A549 (cell line): ENCODE measurements around the gene PTCD1. TPM values are rescaled to one million over a fixed set of nuclear protein-coding genes. Genes with fewer than 3 reads are reported as not detected.
"Not testable (repeated sequence)": the region's sequence is repeated elsewhere in the genome, so short reads cannot be mapped to it uniquely, and the experiment has no call there.

Experiments
- ATAC-seq, 2 experiments: fragments of 200-7000 bp in 1 of 2; fragments of >200 bp in 1 of 2; cut with Nextera tagmentation in 1 of 2; cut with Tn5 transposase in 1 of 2; 3 replicates each; pipeline versions ENCODE4 v1.8.0 to v1.9.1; 2018 to 2020; ENCODE audit warnings: mild to moderate bottlenecking in 1 of 2, moderate library complexity in 1 of 2
- CTCF ChIA-PET: fragments of 300-600 bp; sonication (Branson Sonifier 250); formaldehyde crosslinking; extraction: SDS; loops from one replicate; lab custom pipeline; 2021; ENCODE audit warnings: antibody characterized with exemption, inconsistent platforms; lab: Yijun Ruan, JAX
- POLR2A ChIA-PET: fragments of 350-600 bp; formaldehyde crosslinking; extraction: SDS; loops from one replicate; lab custom pipeline; 2021; ENCODE audit warnings: antibody characterized with exemption, inconsistent platforms; lab: Yijun Ruan, JAX
- DNase-seq, 2 experiments: peaks; one replicate each; pipeline versions ENCODE4 v3.0.0 to v3.0.0-alpha.2; 2011 to 2016; ENCODE audit warnings: low read depth in 1 of 2, low spot score in 1 of 2
- FAIRE-seq: peaks from 2 replicates; lab custom pipeline; 2011; peaks lifted over from hg19 to GRCh38; lab: Jason Lieb, UNC
- H3K27ac ChIP-seq, 2 experiments: fragments of >200 bp; sonication (Bioruptor Twin); formaldehyde crosslinking; 3 replicates each; pipeline ENCODE4 v1.5.1; 2016 to 2017
- H3K4me1 ChIP-seq: fragments of >200 bp; sonication (Bioruptor Twin); formaldehyde crosslinking; 3 replicates; pipeline ENCODE4 v1.6.1; 2016
- H3K4me2 ChIP-seq: fragments of >200 bp; sonication (Bioruptor Twin); formaldehyde crosslinking; 3 replicates; pipeline ENCODE4 v1.6.1; 2016
- H3K4me3 ChIP-seq: fragments of >200 bp; sonication (Bioruptor Twin); formaldehyde crosslinking; 3 replicates; pipeline ENCODE4 v1.5.1; 2016
- H3K9me3 ChIP-seq: fragments of >200 bp; sonication (Bioruptor Twin); formaldehyde crosslinking; 3 replicates; pipeline ENCODE4 v1.6.1; 2016
- ATOH8 ChIP-seq: fragments of 250-450 bp; sonication (Bioruptor Pico); IDR thresholded peaks from 2 replicates; pipeline ENCODE4 v1.5.0; 2020; ENCODE audit warnings: low read depth, mild to moderate bottlenecking, moderate library complexity
- CEBPB ChIP-seq, 2 experiments: fragments of >200 bp in 1 of 2; sonication (Bioruptor Twin) in 1 of 2; formaldehyde crosslinking in 1 of 2; IDR thresholded peaks; 2 replicates each; pipeline ENCODE4 v1.6.1; 2012 to 2016
- CHD2 ChIP-seq: fragments of 150-350 bp; IDR thresholded peaks from 2 replicates; pipeline ENCODE4 v1.6.1; 2014; ENCODE audit warnings: low read length; ENCODE audit not compliant: partially characterized antibody
- E2F6 ChIP-seq: IDR thresholded peaks from 2 replicates; pipeline ENCODE4 v1.6.1; 2012; ENCODE audit warnings: low read depth, borderline replicate concordance
- EHF ChIP-seq: fragments of 250-450 bp; sonication (Bioruptor Pico); IDR thresholded peaks from 2 replicates; pipeline ENCODE4 v1.5.0; 2020; ENCODE audit warnings: mild to moderate bottlenecking
- EHMT2 ChIP-seq: fragments of 200-600 bp; sonication (generic); IDR thresholded peaks from 2 replicates; pipeline ENCODE4 v1.6.1; 2016; ENCODE audit warnings: antibody characterized with exemption, low read depth, mild to moderate bottlenecking, moderate library complexity
- EP300 ChIP-seq, 2 experiments: fragments of >200 bp; sonication (Bioruptor Twin); formaldehyde crosslinking; IDR thresholded peaks; 2 replicates in 1 of 2; 3 replicates in 1 of 2; pipeline ENCODE4 v1.6.1; 2016 to 2017
- ESRRA ChIP-seq: fragments of 150-350 bp; IDR thresholded peaks from 2 replicates; pipeline ENCODE4 v1.6.1; 2014; ENCODE audit warnings: mild to moderate bottlenecking, low read length, borderline replicate concordance
- FOSL2 ChIP-seq, 2 experiments: fragments of 450-650 bp in 1 of 2; fragments of >200 bp in 1 of 2; sonication (Bioruptor Twin) in 1 of 2; formaldehyde crosslinking; IDR thresholded peaks; 2 replicates each; pipeline versions ENCODE4 v1.5.0 to v1.6.1; 2016 to 2020; ENCODE audit warnings: mild to moderate bottlenecking in 1 of 2, moderate library complexity in 1 of 2
- FOXS1 ChIP-seq: fragments of 250-450 bp; sonication (Bioruptor Pico); IDR thresholded peaks from 2 replicates; pipeline ENCODE4 v1.5.0; 2020; ENCODE audit warnings: mild to moderate bottlenecking, moderate library complexity
- HOXA7 ChIP-seq: fragments of 250-450 bp; sonication (Bioruptor Pico); IDR thresholded peaks from 2 replicates; pipeline ENCODE4 v1.5.0; 2020; ENCODE audit warnings: mild to moderate bottlenecking, moderate library complexity
- HOXB13 ChIP-seq: fragments of 250-450 bp; sonication (Bioruptor Pico); IDR thresholded peaks from 2 replicates; pipeline ENCODE4 v1.5.0; 2020; ENCODE audit warnings: low read depth, mild to moderate bottlenecking, moderate library complexity
- KDM1A ChIP-seq: fragments of 200-600 bp; sonication (generic); IDR thresholded peaks from 2 replicates; pipeline ENCODE4 v1.6.1; 2016; ENCODE audit warnings: low read depth, mild to moderate bottlenecking
- KDM5A ChIP-seq: fragments of 200-600 bp; sonication (generic); IDR thresholded peaks from 2 replicates; pipeline ENCODE4 v1.6.1; 2016; ENCODE audit warnings: antibody characterized with exemption, mild to moderate bottlenecking
- MAFK ChIP-seq: fragments of 450-650 bp; IDR thresholded peaks from 2 replicates; pipeline ENCODE4 v1.6.1; 2014; ENCODE audit not compliant: partially characterized antibody
- MAX ChIP-seq: IDR thresholded peaks from 2 replicates; pipeline ENCODE4 v1.6.1; 2012
- MYC ChIP-seq: IDR thresholded peaks from 2 replicates; pipeline ENCODE4 v1.6.1; 2012; ENCODE audit warnings: mild to moderate bottlenecking, inconsistent platforms, low read length, improper control_type of control experiment, borderline replicate concordance
- PBX3 ChIP-seq: IDR thresholded peaks from 2 replicates; pipeline ENCODE4 v1.6.1; 2012
- POLR2A ChIP-seq: IDR thresholded peaks from 2 replicates; pipeline ENCODE4 v1.6.1; 2012; ENCODE audit warnings: mild to moderate bottlenecking, low read length
- RAD21 ChIP-seq, 2 experiments: fragments of >200 bp in 1 of 2; sonication (Bioruptor Twin) in 1 of 2; formaldehyde crosslinking in 1 of 2; IDR thresholded peaks in 1 of 2; conservative IDR thresholded peaks in 1 of 2; 2 replicates in 1 of 2; 3 replicates in 1 of 2; pipeline ENCODE4 v1.6.1; 2012 to 2018; ENCODE audit warnings: inconsistent platforms in 1 of 2
- RARB ChIP-seq: fragments of 250-450 bp; sonication (Bioruptor Pico); IDR thresholded peaks from 2 replicates; pipeline ENCODE4 v1.8.0; 2021; ENCODE audit warnings: mild to moderate bottlenecking, moderate library complexity
- RFX5 ChIP-seq: fragments of 450-650 bp; IDR thresholded peaks from 2 replicates; pipeline ENCODE4 v1.7.1; 2014; ENCODE audit warnings: antibody characterized with exemption, mild to moderate bottlenecking, moderate library complexity
- SMC3 ChIP-seq: fragments of >200 bp; sonication (Bioruptor Twin); formaldehyde crosslinking; IDR thresholded peaks from 3 replicates; pipeline ENCODE4 v1.6.1; 2018; ENCODE audit warnings: inconsistent platforms
- SREBF2 ChIP-seq: fragments of 450-650 bp; IDR thresholded peaks from 2 replicates; pipeline ENCODE4 v1.6.1; 2014; ENCODE audit warnings: mild to moderate bottlenecking, moderate library complexity
- TFCP2L1 ChIP-seq: fragments of 250-450 bp; sonication (Bioruptor Pico); IDR thresholded peaks from 2 replicates; pipeline ENCODE4 v1.5.0; 2021; ENCODE audit warnings: mild to moderate bottlenecking
- ZFP36 ChIP-seq: fragments of 450-650 bp; IDR thresholded peaks from 2 replicates; pipeline ENCODE4 v1.6.1; 2014; ENCODE audit warnings: borderline replicate concordance; ENCODE audit not compliant: partially characterized antibody
- ZNF302 ChIP-seq: fragments of 250-450 bp; sonication (Bioruptor Pico); IDR thresholded peaks from 2 replicates; pipeline ENCODE4 v1.9.0; 2021; ENCODE audit warnings: inconsistent platforms, mild to moderate bottlenecking, moderate library complexity
- WGBS: methylation state at CpG from one replicate; pipeline ENCODE4 v1.1.6; 2017; ENCODE audit errors: missing lambda C conversion rate; 5-methylcytosine and 5-hydroxymethylcytosine counted together
- polyA plus RNA-seq, 4 experiments: library from polyadenylated mRNA; depleted of rRNA in 3 of 4; stranded (reverse); fragments of >200 nt; fragmentation: RNase III in 1 of 4; extraction: RNeasy Plus Mini Kit Qiagen cat#74134 plus additional on column Dnase treatment in 1 of 4; gene quantifications; 2 replicates in 3 of 4; 3 replicates in 1 of 4; pipeline ENCODE4 v1.2.3, GENCODE V29; 2011 to 2017

PTCD1 gene
- polyA plus RNA-seq, 2 of the 4 experiments (the other 2 are of a cell fraction), result 3.9 to 5.4 TPM

- FAIRE-seq (no peak), ATAC-seq (no peak), DNase-seq (no peak)
- Histone ChIP-seq H3K4me3 (no peak overlapping the region), H3K4me1 (no peaks in the 10 kb centered on the region), H3K27ac (no peak overlapping the region), H3K4me2 (no peak overlapping the region), H3K9me3 (no peaks in the 10 kb centered on the region)
- WGBS, result 89% methylated on average over 13 of the region's 13 CpGs
- TF ChIP-seq FOXS1 (CRISPR knock-in tag) (no peak), HOXA7 (CRISPR knock-in tag) (no peak), ZNF302 (no peak), EHF (no peak), EHMT2 (no peak), KDM1A (no peak)
- ChIA-PET POLR2A (no interaction called here), CTCF (interaction anchor here (1.2 to 1.3 kb wide), 2 partner anchors 24 to 25 kb away, joined by 3 to 4 read pairs; no protein-coding TSS in a partner anchor)
Measured at GRCh38 chr7:99389772-99390171, 48.8 kb downstream of the PTCD1 start.

GRCh38 chr7:99387912-99388311 is 50.7 kb downstream of the PTCD1 start:
- ChIA-PET CTCF (interaction anchor here (0.6 kb wide), 1 partner anchor 59 kb away, joined by 4 read pairs; no protein-coding TSS in a partner anchor), POLR2A (no interaction called here)
- FAIRE-seq (no peak), DNase-seq (no peak), ATAC-seq (no peak)
- H3K4me3 ChIP-seq, result no peak overlapping the region
- no peak for TF ChIP-seq MAFK
- TF ChIP-seq EP300 (IDR thresholded peaks at IDR 0.05), result no peak
- TF ChIP-seq ESRRA, result no peak
- TF ChIP-seq HOXB13 (CRISPR knock-in tag), result no peak
- no peak for TF ChIP-seq FOSL2 (IDR thresholded peaks at IDR 0.05)
- TF ChIP-seq FOSL2 (CRISPR knock-in tag; IDR thresholded peaks at IDR 0.05), result no peak
- TF ChIP-seq KDM5A, result no peak
- no peak for TF ChIP-seq RARB
- no peak for TF ChIP-seq E2F6
- TF ChIP-seq TFCP2L1 (CRISPR knock-in tag), result no peak
- no peak for TF ChIP-seq HOXA7 (CRISPR knock-in tag)
- H3K4me2 ChIP-seq, result no peak overlapping the region
- H3K4me1 ChIP-seq, result no peaks in the 10 kb centered on the region
- WGBS, result 98% methylated on average over 17 of the region's 20 CpGs
- H3K9me3 ChIP-seq, result no peaks in the 10 kb centered on the region
- H3K27ac ChIP-seq, result no peak overlapping the region

- CTCF ChIA-PET, result interaction anchor here (1.0 to 1.5 kb wide), 5 partner anchors 14 to 58 kb away, joined by 3 to 5 read pairs (median 3); no protein-coding TSS in a partner anchor
Measured at GRCh38 chr7:99387239-99387635, 51.4 kb downstream of the PTCD1 start.

GRCh38 chr7:99386584-99387238 is 51.9 kb downstream of the PTCD1 start:
- FAIRE-seq (no peak), ATAC-seq (peak; percentile 64 to 72), DNase-seq (peak in 1 of 2 experiments; percentile 76)
- Histone ChIP-seq H3K27ac (no peak overlapping the region), H3K4me1 (peaks cover under 1% of the 10 kb centered on the region; the same call in 2 of the 3 replicates), H3K4me2 (no peak overlapping the region), H3K4me3 (no peak overlapping the region), H3K9me3 (no peaks in the 10 kb centered on the region)
- CTCF ChIA-PET, result interaction anchor here (0.7 to 1.5 kb wide), 8 partner anchors 9 to 57 kb away, joined by 3 to 6 read pairs (median 4); no protein-coding TSS in a partner anchor
- WGBS, result 90% methylated on average over 9 of the region's 9 CpGs
- POLR2A ChIA-PET, result interaction anchor here (0.8 to 1.0 kb wide), 2 partner anchors 12 to 13 kb away, joined by 3 to 5 read pairs; no protein-coding TSS in a partner anchor
- no peak for TF ChIP-seq CEBPB (IDR thresholded peaks at IDR 0.05)
- no peak for TF ChIP-seq PBX3
- no peak for TF ChIP-seq ZFP36
- TF ChIP-seq EP300 (IDR thresholded peaks at IDR 0.05), result no peak
- TF ChIP-seq ESRRA, result no peak
- TF ChIP-seq RAD21 (conservative IDR thresholded peaks at IDR 0.05 in 1 of 2, IDR thresholded peaks at IDR 0.05 in 1 of 2), result peak; percentile 40 to 63; a peak in 4 of 5 replicates
- no peak for TF ChIP-seq RFX5
- TF ChIP-seq ATOH8, result no peak
- TF ChIP-seq E2F6, result no peak
- no peak for TF ChIP-seq FOXS1 (CRISPR knock-in tag)
- no peak for TF ChIP-seq KDM5A
- peak; percentile 35; the same call in 1 of the 2 replicates for TF ChIP-seq MAX
- no peak for TF ChIP-seq MYC
- TF ChIP-seq CHD2, result no peak
- no peak for TF ChIP-seq SREBF2
- TF ChIP-seq POLR2A, result no peak

More at GRCh38 chr7:99387239-99387635, 51.4 kb downstream of the PTCD1 start:
- not testable (repeated sequence) for H3K4me1 ChIP-seq, DNase-seq, H3K4me2 ChIP-seq, H3K27ac ChIP-seq, FAIRE-seq, H3K4me3 ChIP-seq, H3K9me3 ChIP-seq, ATAC-seq
- 0 out of 3 replicates have a peak, but pooled peaks have one; percentile 2 for TF ChIP-seq SMC3
- POLR2A ChIA-PET, result interaction anchor here (0.8 to 1.0 kb wide), 2 partner anchors 12 to 13 kb away, joined by 3 to 5 read pairs; no protein-coding TSS in a partner anchor
- WGBS, result 92% methylated on average over 14 of the region's 14 CpGs
